Hepatocyte (in vitro differentiated cells): Measurements from ENCODE around the gene COX7A2. TPM values are rescaled to one million over a fixed set of nuclear protein-coding genes. Genes with fewer than 3 reads are reported as not detected.

ENCODE experiments used
- DNase-seq: peaks from one replicate; pipeline ENCODE4 v3.0.0-alpha.2; 2016; ENCODE audit warnings: low spot score
- H2AFZ ChIP-seq: fragments of 200-600 bp; sonication (generic); 2 replicates; pipeline ENCODE4 v1.6.0; 2016; ENCODE audit warnings: antibody characterized with exemption, mild to moderate bottlenecking
- H3K27ac ChIP-seq: fragments of 200-600 bp; sonication (generic); 2 replicates; pipeline ENCODE4 v1.5.1; 2016; ENCODE audit warnings: mild to moderate bottlenecking
- H3K27me3 ChIP-seq: fragments of 200-600 bp; sonication (generic); 2 replicates; pipeline ENCODE4 v1.6.1; 2016
- H3K36me3 ChIP-seq: fragments of 200-600 bp; sonication (generic); replicated peaks from 2 replicates; pipeline ENCODE4 v1.5.1; 2016; ENCODE audit warnings: low read depth; ENCODE audit not compliant: insufficient read depth
- H3K4me1 ChIP-seq: fragments of 200-600 bp; sonication (generic); 2 replicates; pipeline ENCODE4 v1.5.1; 2016; ENCODE audit warnings: mild to moderate bottlenecking, moderate library complexity; ENCODE audit not compliant: insufficient read depth
- H3K4me2 ChIP-seq: fragments of 200-600 bp; sonication (generic); 2 replicates; pipeline ENCODE4 v1.6.0; 2016
- H3K4me3 ChIP-seq: fragments of 200-600 bp; sonication (generic); 2 replicates; pipeline ENCODE4 v1.5.1; 2016; ENCODE audit warnings: mild to moderate bottlenecking
- H3K79me2 ChIP-seq: fragments of 200-600 bp; sonication (generic); 2 replicates; pipeline ENCODE4 v1.6.0; 2017; ENCODE audit warnings: mild to moderate bottlenecking
- H3K9me2 ChIP-seq: fragments of 200-600 bp; sonication (generic); replicated peaks from 2 replicates; pipeline ENCODE4 v1.6.0; 2017; ENCODE audit warnings: mild to moderate bottlenecking; ENCODE audit not compliant: insufficient read depth
- H3K9me3 ChIP-seq: fragments of 200-600 bp; sonication (generic); 2 replicates; pipeline ENCODE4 v1.5.1; 2016; ENCODE audit warnings: low read depth, mild to moderate bottlenecking
- H4K20me1 ChIP-seq: fragments of 200-600 bp; sonication (generic); 2 replicates; pipeline ENCODE4 v1.6.0; 2016; ENCODE audit warnings: mild to moderate bottlenecking; ENCODE audit not compliant: insufficient read depth, poor library complexity, severe bottlenecking
- EZH2 ChIP-seq: fragments of 200-600 bp; sonication (generic); IDR thresholded peaks from 2 replicates; pipeline ENCODE4 v1.6.1; 2016; ENCODE audit warnings: antibody characterized with exemption, mild to moderate bottlenecking, borderline replicate concordance
- EZH2phosphoT487 ChIP-seq: fragments of 200-600 bp; sonication (generic); IDR thresholded peaks from one replicate; pipeline ENCODE4 v1.6.1; 2018; ENCODE audit warnings: antibody characterized with exemption, mild to moderate bottlenecking, low read depth, moderate library complexity; ENCODE audit not compliant: unreplicated experiment, severe bottlenecking
- WGBS: methylation state at CpG from one replicate; pipeline ENCODE4 v1.1.6; 2016; ENCODE audit warnings: low lambda C conversion rate; ENCODE audit errors: missing lambda C conversion rate; 5-methylcytosine and 5-hydroxymethylcytosine counted together
- polyA plus RNA-seq: library from polyadenylated mRNA; unstranded; fragments of >200 nt; fragmentation: Nextera tagmentation; extraction: Ambion mirVana; gene quantifications from 2 replicates; pipeline ENCODE4 v1.2.1, GENCODE V29; 2016
- total RNA-seq: library from RNA; depleted of rRNA; stranded (reverse); fragments of >200 nt; gene quantifications from 2 replicates; pipeline ENCODE4 v1.2.3, GENCODE V29; 2014
- TF ChIP-seq, protein P1 (sequence below): fragments of 200-600 bp; sonication (generic); IDR thresholded peaks from 2 replicates; pipeline ENCODE4 v1.5.1; 2016; ENCODE audit warnings: antibody characterized with exemption, mild to moderate bottlenecking; ENCODE audit not compliant: poor library complexity

Gene COX7A2
- total and polyA plus RNA-seq, 2 experiments from 2014 or later, result 167 to 703 TPM

DNA sequence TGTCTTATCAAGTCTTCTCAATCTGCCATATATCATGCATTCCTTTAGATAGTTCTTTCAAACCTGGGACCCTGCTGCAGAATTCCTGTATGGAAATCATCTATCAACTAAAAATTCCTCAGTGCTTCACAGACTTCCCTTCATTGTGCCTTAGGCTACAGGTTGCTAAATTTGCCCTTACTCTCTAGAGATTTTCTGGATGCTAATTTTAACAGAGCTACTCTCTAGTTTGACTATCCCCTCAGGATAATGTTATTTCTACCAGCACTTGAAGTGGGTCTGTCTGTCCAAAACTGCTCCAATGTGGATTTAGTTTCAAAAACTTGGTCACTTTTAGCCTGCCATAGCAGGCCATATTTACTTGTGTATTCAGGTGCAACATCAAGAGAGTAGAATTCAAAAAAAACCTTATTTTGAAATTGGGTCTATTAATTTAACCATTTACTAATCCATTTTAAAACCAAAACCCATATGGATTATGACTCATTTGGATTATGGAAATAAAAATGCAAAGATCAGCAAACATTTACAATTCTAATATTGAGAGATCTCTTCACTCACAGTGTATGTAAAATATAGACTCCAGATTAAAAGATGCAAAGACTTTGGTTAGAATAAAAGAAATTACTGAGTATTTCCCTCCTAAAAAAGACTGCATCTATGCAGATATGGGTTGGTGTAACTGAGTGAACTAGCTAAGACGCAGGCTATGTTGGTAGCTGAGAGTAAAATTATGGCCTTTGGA is 13.9 kb upstream of the COX7A2 start:
- H3K36me3 ChIP-seq, result peaks cover 5% of the 10 kb centered on the region
- H4K20me1 ChIP-seq, result peaks cover 2% of the 10 kb centered on the region
- TF ChIP-seq EZH2phosphoT487, result no peak
- no peak for TF ChIP-seq EZH2
- TF ChIP-seq, protein P1, sequence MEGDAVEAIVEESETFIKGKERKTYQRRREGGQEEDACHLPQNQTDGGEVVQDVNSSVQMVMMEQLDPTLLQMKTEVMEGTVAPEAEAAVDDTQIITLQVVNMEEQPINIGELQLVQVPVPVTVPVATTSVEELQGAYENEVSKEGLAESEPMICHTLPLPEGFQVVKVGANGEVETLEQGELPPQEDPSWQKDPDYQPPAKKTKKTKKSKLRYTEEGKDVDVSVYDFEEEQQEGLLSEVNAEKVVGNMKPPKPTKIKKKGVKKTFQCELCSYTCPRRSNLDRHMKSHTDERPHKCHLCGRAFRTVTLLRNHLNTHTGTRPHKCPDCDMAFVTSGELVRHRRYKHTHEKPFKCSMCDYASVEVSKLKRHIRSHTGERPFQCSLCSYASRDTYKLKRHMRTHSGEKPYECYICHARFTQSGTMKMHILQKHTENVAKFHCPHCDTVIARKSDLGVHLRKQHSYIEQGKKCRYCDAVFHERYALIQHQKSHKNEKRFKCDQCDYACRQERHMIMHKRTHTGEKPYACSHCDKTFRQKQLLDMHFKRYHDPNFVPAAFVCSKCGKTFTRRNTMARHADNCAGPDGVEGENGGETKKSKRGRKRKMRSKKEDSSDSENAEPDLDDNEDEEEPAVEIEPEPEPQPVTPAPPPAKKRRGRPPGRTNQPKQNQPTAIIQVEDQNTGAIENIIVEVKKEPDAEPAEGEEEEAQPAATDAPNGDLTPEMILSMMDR, result no peak
- H3K4me2 ChIP-seq, result no peak overlapping the region
- no peaks in the 10 kb centered on the region for H3K27me3 ChIP-seq
- no peak for DNase-seq
- no peaks in the 10 kb centered on the region for H3K9me2 ChIP-seq
- H3K9me3 ChIP-seq, result no peaks in the 10 kb centered on the region
- H3K79me2 ChIP-seq, result peaks cover 12% of the 10 kb centered on the region
- no peak overlapping the region for H3K4me3 ChIP-seq
- WGBS, result 96% methylated on average over 1 of the region's 1 CpG
- H3K27ac ChIP-seq, result no peak overlapping the region
- no peak overlapping the region for H2AFZ ChIP-seq
- H3K4me1 ChIP-seq, result no peaks in the 10 kb centered on the region

DNA sequence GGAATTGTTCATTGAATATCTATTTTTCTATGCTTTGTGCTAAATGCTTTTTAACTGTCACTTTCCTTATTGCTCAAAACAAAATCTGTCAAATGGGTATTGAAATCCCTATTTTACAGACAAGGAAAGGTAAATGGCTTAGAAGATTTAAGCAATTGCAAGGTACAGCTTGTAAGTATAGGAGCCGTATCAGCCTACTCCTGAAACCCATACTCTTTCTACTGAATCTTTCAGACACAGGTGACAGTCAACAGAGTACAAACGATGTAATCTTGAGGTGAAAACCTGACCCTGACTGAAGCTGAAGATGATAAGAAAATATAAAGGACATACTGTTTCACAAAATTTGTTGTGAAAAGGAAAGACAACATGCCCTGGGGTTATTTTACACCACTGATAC is 7.0 kb upstream of the COX7A2 start:
- H3K79me2 ChIP-seq, result no peaks in the 10 kb centered on the region
- H3K27me3 ChIP-seq, result no peaks in the 10 kb centered on the region
- H3K4me1 ChIP-seq, result no peaks in the 10 kb centered on the region
- no peaks in the 10 kb centered on the region for H3K9me2 ChIP-seq
- H3K4me3 ChIP-seq, result no peak overlapping the region
- DNase-seq, result no peak
- H3K27ac ChIP-seq, result no peak overlapping the region
- no peak overlapping the region for H2AFZ ChIP-seq
- WGBS, result 62% methylated on average over 2 of the region's 2 CpGs
- no peak overlapping the region for H3K4me2 ChIP-seq
- H3K9me3 ChIP-seq, result no peaks in the 10 kb centered on the region
- H4K20me1 ChIP-seq, result peaks cover 2% of the 10 kb centered on the region
- TF ChIP-seq EZH2phosphoT487, result no peak
- TF ChIP-seq, protein P1, result no peak
- TF ChIP-seq EZH2, result no peak
- no peaks in the 10 kb centered on the region for H3K36me3 ChIP-seq

GRCh38 chr6:75249837-75250236 is 6.2 kb upstream of the COX7A2 start:
- Histone ChIP-seq H4K20me1 (peaks cover 1% of the 10 kb centered on the region), H3K4me2 (no peak overlapping the region), H2AFZ (no peak overlapping the region), H3K4me3 (no peak overlapping the region), H3K27me3 (no peaks in the 10 kb centered on the region), H3K9me3 (no peaks in the 10 kb centered on the region), H3K9me2 (no peaks in the 10 kb centered on the region), H3K36me3 (no peaks in the 10 kb centered on the region), H3K79me2 (no peaks in the 10 kb centered on the region), H3K4me1 (no peaks in the 10 kb centered on the region), H3K27ac (no peak overlapping the region)
- DNase-seq, result no peak
- TF ChIP-seq, protein P1, result no peak
- TF ChIP-seq EZH2phosphoT487 (no peak), EZH2 (no peak)
